Natural killer cell (primary cell): ENCODE results near the gene UNC119. TPM values are rescaled to one million over a fixed set of nuclear protein-coding genes. Genes with fewer than 3 reads are reported as not detected.

Experiments used
- ATAC-seq, 3 donors: fragments of 150-1000 bp in 2 of 3; fragments of 200-7000 bp in 1 of 3; cut with Tn5 transposase; 1 replicate in 1 of 3; 2 replicates in 2 of 3; pipeline ENCODE4 v1.10.0; 2021; ENCODE audit warnings: mild to moderate bottlenecking in 2 of 3, moderate library complexity in 2 of 3
- DNase-seq, 2 donors: peaks; one replicate each; pipeline versions ENCODE4 v3.0.0 to v3.0.0-alpha.2; 2013 to 2021; ENCODE audit warnings: mixed read lengths in 1 of 2
- H3K27ac ChIP-seq: one replicate; pipeline ENCODE4 v1.5.1; 2013; ENCODE audit warnings: mild to moderate bottlenecking, low read length
- H3K27me3 ChIP-seq: one replicate; pipeline ENCODE4 v1.6.1; 2013; ENCODE audit warnings: low read length; ENCODE audit not compliant: control insufficient read depth, insufficient read depth
- H3K36me3 ChIP-seq: one replicate; pipeline ENCODE4 v1.6.1; 2013; ENCODE audit warnings: low read length; ENCODE audit not compliant: control insufficient read depth, insufficient read depth
- H3K4me1 ChIP-seq: one replicate; pipeline ENCODE4 v1.6.1; 2013; ENCODE audit warnings: low read length; ENCODE audit not compliant: control insufficient read depth, insufficient read depth
- H3K4me3 ChIP-seq: one replicate; pipeline ENCODE4 v1.5.1; 2013; ENCODE audit warnings: low read length
- H3K9me3 ChIP-seq: one replicate; pipeline ENCODE4 v1.6.1; 2013; ENCODE audit warnings: low read length; ENCODE audit not compliant: control insufficient read depth, insufficient read depth
- H3K27ac Mint-ChIP-seq, 2 donors: one replicate each; pipeline ENCODE4 v1.8.0; 2022; ENCODE audit warnings: mild to moderate bottlenecking in 2 of 2, mixed read lengths in 2 of 2, moderate library complexity in 1 of 2
- H3K27me3 Mint-ChIP-seq, 2 donors: one replicate each; pipeline ENCODE4 v1.8.0; 2022; ENCODE audit warnings: low read depth in 2 of 2, mixed read lengths in 2 of 2
- H3K36me3 Mint-ChIP-seq: one replicate; pipeline ENCODE4 v1.8.0; 2022; ENCODE audit warnings: mixed read lengths
- H3K4me1 Mint-ChIP-seq, 2 donors: one replicate each; pipeline ENCODE4 v1.8.0; 2022; ENCODE audit warnings: mixed read lengths in 2 of 2
- H3K4me3 Mint-ChIP-seq: one replicate; pipeline ENCODE4 v1.8.0; 2022; ENCODE audit warnings: mild to moderate bottlenecking, moderate library complexity, mixed read lengths
- H3K9me3 Mint-ChIP-seq, 2 donors: one replicate each; pipeline ENCODE4 v1.8.0; 2022; ENCODE audit warnings: mixed read lengths in 2 of 2
- WGBS: methylation state at CpG from one replicate; pipeline ENCODE4 v1.1.7; 2013; ENCODE audit warnings: missing lambda C conversion rate; ENCODE audit not compliant: insufficient coverage; 5-methylcytosine and 5-hydroxymethylcytosine counted together
- intact Hi-C: fragments of 100-400 bp; cut with micrococcal nuclease; formaldehyde crosslinking; loops from one replicate; pipeline ENCODE4 v1.14.2; 2022
- total RNA-seq, 4 donors: library from RNA; stranded (reverse); fragments of 120-200 nt in 1 of 4; gene quantifications; one replicate each; pipeline versions ENCODE4 v1.2.3 to v1.2.4, GENCODE V29; 2013 to 2022
- TF ChIP-seq, protein P1 (sequence below): fragments of 200-600 bp; IDR thresholded peaks from one replicate; pipeline ENCODE4 v1.8.0; 2022; ENCODE audit warnings: antibody characterized with exemption

Gene UNC119
- total RNA-seq, 3 donors from 2014 or later (not counting 1 experiment from before 2014, with no cell fraction given) = 79.1 to 106 (median 79.3) TPM

DNA sequence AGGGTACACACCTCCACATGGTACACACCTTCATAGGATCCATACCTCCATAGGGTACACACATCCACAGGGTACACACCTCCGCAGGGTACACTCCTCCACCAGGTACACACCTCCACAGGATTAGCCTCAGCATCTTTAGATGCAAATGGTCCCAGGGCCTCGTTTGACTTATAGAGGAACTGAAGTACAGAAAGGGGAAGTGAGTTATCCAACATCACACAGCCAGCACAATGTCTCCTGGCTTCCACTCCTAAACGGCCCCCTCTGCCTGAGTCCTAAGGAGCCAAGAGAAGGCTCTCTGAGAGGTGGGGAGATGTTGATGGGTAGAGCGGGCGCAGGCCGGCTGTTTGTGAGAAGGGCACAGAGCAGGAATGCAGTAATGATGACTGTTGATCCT lies 34.3 kb downstream of the UNC119 start:
- H3K9me3 ChIP-seq = no peaks in the 10 kb centered on the region
- H3K36me3 Mint-ChIP-seq = no peaks in the 10 kb centered on the region
- H3K36me3 ChIP-seq = no peaks in the 10 kb centered on the region
- no peak overlapping the region for H3K27ac Mint-ChIP-seq
- H3K4me3 Mint-ChIP-seq = no peak overlapping the region
- intact Hi-C loops = no loop called here
- no peak overlapping the region for H3K27ac ChIP-seq
- no peaks in the 10 kb centered on the region for H3K4me1 Mint-ChIP-seq
- H3K4me1 ChIP-seq = no peaks in the 10 kb centered on the region
- no peaks in the 10 kb centered on the region for H3K9me3 Mint-ChIP-seq
- WGBS = 56% methylated on average over 6 of the region's 6 CpGs
- no peak for DNase-seq
- H3K4me3 ChIP-seq = no peak overlapping the region
- TF ChIP-seq, protein P1, sequence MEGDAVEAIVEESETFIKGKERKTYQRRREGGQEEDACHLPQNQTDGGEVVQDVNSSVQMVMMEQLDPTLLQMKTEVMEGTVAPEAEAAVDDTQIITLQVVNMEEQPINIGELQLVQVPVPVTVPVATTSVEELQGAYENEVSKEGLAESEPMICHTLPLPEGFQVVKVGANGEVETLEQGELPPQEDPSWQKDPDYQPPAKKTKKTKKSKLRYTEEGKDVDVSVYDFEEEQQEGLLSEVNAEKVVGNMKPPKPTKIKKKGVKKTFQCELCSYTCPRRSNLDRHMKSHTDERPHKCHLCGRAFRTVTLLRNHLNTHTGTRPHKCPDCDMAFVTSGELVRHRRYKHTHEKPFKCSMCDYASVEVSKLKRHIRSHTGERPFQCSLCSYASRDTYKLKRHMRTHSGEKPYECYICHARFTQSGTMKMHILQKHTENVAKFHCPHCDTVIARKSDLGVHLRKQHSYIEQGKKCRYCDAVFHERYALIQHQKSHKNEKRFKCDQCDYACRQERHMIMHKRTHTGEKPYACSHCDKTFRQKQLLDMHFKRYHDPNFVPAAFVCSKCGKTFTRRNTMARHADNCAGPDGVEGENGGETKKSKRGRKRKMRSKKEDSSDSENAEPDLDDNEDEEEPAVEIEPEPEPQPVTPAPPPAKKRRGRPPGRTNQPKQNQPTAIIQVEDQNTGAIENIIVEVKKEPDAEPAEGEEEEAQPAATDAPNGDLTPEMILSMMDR = no peak
- H3K27me3 ChIP-seq = peaks cover 3% of the 10 kb centered on the region
- peaks cover 6 to 7% of the 10 kb centered on the region in 2 donors for H3K27me3 Mint-ChIP-seq
- ATAC-seq = no peak

DNA sequence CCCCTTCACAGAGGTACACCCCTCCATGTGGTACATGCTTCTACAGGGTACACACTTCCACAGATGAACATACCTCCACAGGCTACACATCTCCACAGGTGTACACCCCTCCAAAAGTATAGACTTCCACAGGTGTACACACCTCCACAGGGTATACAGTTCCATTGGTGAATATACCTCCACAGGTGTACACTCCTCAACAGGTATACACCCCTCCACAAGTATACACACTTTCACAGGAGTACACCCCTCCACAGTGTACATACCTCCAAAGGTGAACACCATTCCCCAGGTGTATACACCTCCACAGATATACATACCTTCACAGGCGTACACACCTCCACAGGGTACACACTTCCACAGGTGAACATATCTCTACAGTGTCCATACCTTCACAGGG lies 36.9 kb downstream of the UNC119 start:
- H3K27me3 Mint-ChIP-seq = peaks cover 6 to 7% of the 10 kb centered on the region in 2 donors
- TF ChIP-seq, protein P1 = no peak
- no peaks in the 10 kb centered on the region for H3K36me3 Mint-ChIP-seq
- H3K4me1 Mint-ChIP-seq = no peaks in the 10 kb centered on the region
- H3K4me3 Mint-ChIP-seq = no peak overlapping the region
- intact Hi-C loops = no loop called here
- Histone ChIP-seq H3K36me3 (no peaks in the 10 kb centered on the region), H3K27me3 (peaks cover 3% of the 10 kb centered on the region), H3K4me3 (no peak overlapping the region), H3K9me3 (no peaks in the 10 kb centered on the region), H3K4me1 (no peaks in the 10 kb centered on the region), H3K27ac (no peak overlapping the region)
- no peaks in the 10 kb centered on the region for H3K9me3 Mint-ChIP-seq
- DNase-seq = no peak
- peak in 1 of 3 donors; percentile 39 for ATAC-seq
- H3K27ac Mint-ChIP-seq = no peak overlapping the region
- 91% methylated on average over 1 of the region's 1 CpG for WGBS

DNA sequence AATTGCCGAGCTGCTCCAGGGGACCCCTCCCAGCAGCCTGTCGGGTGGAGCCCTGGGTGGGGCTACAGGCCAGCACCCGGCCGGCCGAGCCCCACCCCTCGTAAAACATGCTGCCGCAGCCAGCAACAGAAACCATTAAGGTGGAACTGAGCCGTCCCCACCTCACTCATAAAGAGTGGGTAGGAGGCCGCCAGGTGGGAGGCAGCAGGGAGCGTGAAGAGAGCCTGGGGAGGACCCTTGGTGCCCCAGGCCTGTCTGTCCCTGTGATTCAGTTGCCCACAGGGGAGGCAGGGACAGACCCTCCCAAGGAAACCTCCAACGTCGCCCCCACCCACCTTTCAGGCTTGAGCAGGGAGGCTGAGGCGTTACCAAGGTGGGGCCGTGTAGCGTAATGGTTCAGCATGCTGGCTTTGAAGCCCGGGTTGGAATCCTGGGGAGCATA lies 37.8 kb downstream of the UNC119 start:
- peaks cover 3% of the 10 kb centered on the region for H3K27me3 ChIP-seq
- no peak overlapping the region for H3K4me3 Mint-ChIP-seq
- no peak for ATAC-seq
- no peaks in the 10 kb centered on the region for H3K36me3 ChIP-seq
- 79% methylated on average over 15 of the region's 16 CpGs for WGBS
- H3K9me3 ChIP-seq = no peaks in the 10 kb centered on the region
- H3K4me1 Mint-ChIP-seq = no peaks in the 10 kb centered on the region
- H3K9me3 Mint-ChIP-seq = no peaks in the 10 kb centered on the region
- TF ChIP-seq, protein P1 = no peak
- intact Hi-C loops = no loop called here
- H3K36me3 Mint-ChIP-seq = no peaks in the 10 kb centered on the region
- H3K4me1 ChIP-seq = no peaks in the 10 kb centered on the region
- H3K27ac ChIP-seq = no peak overlapping the region
- H3K27me3 Mint-ChIP-seq = peaks cover 6 to 11% of the 10 kb centered on the region in 2 donors
- H3K4me3 ChIP-seq = no peak overlapping the region
- no peak for DNase-seq
- no peak overlapping the region for H3K27ac Mint-ChIP-seq

DNA sequence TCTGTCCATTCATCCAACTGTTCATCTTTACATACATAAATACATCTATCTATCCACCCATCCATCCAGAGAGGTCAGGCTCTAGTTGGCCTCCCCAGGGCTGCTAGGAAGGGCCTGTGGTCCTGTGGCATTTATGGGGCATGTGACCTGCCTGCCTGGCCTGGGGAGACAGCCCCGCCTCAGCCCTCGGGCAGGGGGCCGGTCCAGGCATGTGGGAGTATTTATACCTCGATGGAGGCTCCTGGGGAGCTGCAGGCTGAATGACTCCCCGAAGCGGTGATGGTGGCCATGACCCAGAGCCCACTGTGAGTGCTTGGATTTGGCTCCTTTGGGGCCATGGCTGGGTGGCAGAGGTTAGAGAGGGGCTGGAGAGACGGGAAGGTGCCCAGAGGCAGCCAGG lies 38.9 kb downstream of the UNC119 start:
- peaks cover 3% of the 10 kb centered on the region for H3K27me3 ChIP-seq
- intact Hi-C loops = no loop called here

More for the DNA sequence above, 38.9 kb downstream of the UNC119 start:
- Mint-ChIP-seq H3K4me3 (no peak overlapping the region), H3K27ac (no peak overlapping the region), H3K36me3 (no peaks in the 10 kb centered on the region), H3K4me1 (no peaks in the 10 kb centered on the region), H3K9me3 (no peaks in the 10 kb centered on the region), H3K27me3 (peaks cover 0 to 10% of the 10 kb centered on the region in 2 donors)
- H3K27ac ChIP-seq = no peak overlapping the region
- TF ChIP-seq, protein P1 = no peak
- H3K9me3 ChIP-seq = no peaks in the 10 kb centered on the region
- DNase-seq = no peak
- H3K4me3 ChIP-seq = no peak overlapping the region
- WGBS = 77% methylated on average over 7 of the region's 7 CpGs
- no peaks in the 10 kb centered on the region for H3K36me3 ChIP-seq
- no peak for ATAC-seq
- H3K4me1 ChIP-seq = no peaks in the 10 kb centered on the region
